AG04450 (cell line): ENCODE data around the gene CHST11. TPM values are rescaled to one million over a fixed set of nuclear protein-coding genes. Genes with fewer than 3 reads are reported as not detected.

Experiments used
- CTCF ChIA-PET: fragments of 300-600, 350-600 bp; formaldehyde crosslinking; extraction: SDS; loops from one replicate; lab custom pipeline; 2022; ENCODE audit warnings: antibody characterized with exemption, inconsistent platforms; lab: Charles Lee
- POLR2A ChIA-PET: fragments of 350-600 bp; formaldehyde crosslinking; extraction: SDS; loops from one replicate; lab custom pipeline; 2021; ENCODE audit warnings: antibody characterized with exemption, inconsistent platforms; lab: Yijun Ruan, JAX
- DNase-seq: peaks from one replicate; pipeline ENCODE4 v3.0.0-alpha.2; 2011; ENCODE audit warnings: low read depth, low spot score
- H3K27ac ChIP-seq: one replicate; pipeline ENCODE4 v1.5.1; 2012; ENCODE audit warnings: low read depth, low read length, control low read depth
- H3K27me3 ChIP-seq: one replicate; pipeline ENCODE4 v1.6.0; 2012; ENCODE audit warnings: low read length; ENCODE audit not compliant: control insufficient read depth, insufficient read depth
- H3K4me3 ChIP-seq: 2 replicates; pipeline ENCODE4 v1.5.1; 2011; ENCODE audit warnings: mild to moderate bottlenecking, low read depth, low read length, control low read depth
- H3K9me3 ChIP-seq: 2 replicates; pipeline ENCODE4 v1.5.1; 2012; ENCODE audit warnings: low read length; ENCODE audit not compliant: control insufficient read depth, insufficient read depth
- CTCF ChIP-seq: IDR thresholded peaks from 2 replicates; pipeline ENCODE4 v1.5.1; 2011; ENCODE audit warnings: low read depth, low read length, control low read depth, inconsistent platforms
- polyA plus RNA-seq: library from polyadenylated mRNA; depleted of rRNA; stranded (reverse); fragments of >200 nt; gene quantifications from 2 replicates; pipeline ENCODE4 v1.2.3, GENCODE V29; 2011

Gene CHST11
- polyA plus RNA-seq, 1 experiment, result 2.7 TPM

GRCh38 chr12:104490186-104490585 is 33.4 kb downstream of the CHST11 start:
- CTCF ChIA-PET, result no interaction called here
- Histone ChIP-seq H3K27ac (no peak overlapping the region), H3K9me3 (no peaks in the 10 kb centered on the region), H3K4me3 (no peak overlapping the region), H3K27me3 (no peaks in the 10 kb centered on the region)
- POLR2A ChIA-PET, result interaction anchor here (0.6 kb wide), 1 partner anchor 153 kb away, joined by 4 read pairs; no protein-coding TSS in a partner anchor
- no peak for TF ChIP-seq CTCF
- no peak for DNase-seq

- Histone ChIP-seq H3K9me3 (no peaks in the 10 kb centered on the region), H3K27ac (no peak overlapping the region), H3K27me3 (no peaks in the 10 kb centered on the region), H3K4me3 (no peak overlapping the region)
- TF ChIP-seq CTCF, result no peak
- CTCF ChIA-PET, result no interaction called here
- DNase-seq, result no peak
- POLR2A ChIA-PET, result no interaction called here
Measured at GRCh38 chr12:104490850-104491249, 34.1 kb downstream of the CHST11 start.

- no peaks in the 10 kb centered on the region for H3K27me3 ChIP-seq
- no peak for DNase-seq
- no peak overlapping the region for H3K27ac ChIP-seq
- no peak for TF ChIP-seq CTCF
- H3K4me3 ChIP-seq, result no peak overlapping the region
- no peaks in the 10 kb centered on the region for H3K9me3 ChIP-seq
- POLR2A ChIA-PET, result no interaction called here
- CTCF ChIA-PET, result no interaction called here
Measured at GRCh38 chr12:104493496-104493895, 36.7 kb downstream of the CHST11 start.

- Histone ChIP-seq H3K27ac (no peak overlapping the region), H3K4me3 (no peak overlapping the region), H3K9me3 (no peaks in the 10 kb centered on the region), H3K27me3 (no peaks in the 10 kb centered on the region)
- no peak for DNase-seq
- TF ChIP-seq CTCF, result no peak
- POLR2A ChIA-PET, result no interaction called here
- CTCF ChIA-PET, result interaction anchor here (0.6 kb wide), 1 partner anchor 37 kb away, joined by 6 read pairs; no protein-coding TSS in a partner anchor
Measured at GRCh38 chr12:104494137-104494792, 37.5 kb downstream of the CHST11 start.

GRCh38 chr12:104494793-104495158 is 38.0 kb downstream of the CHST11 start:
- CTCF ChIA-PET, result no interaction called here

More at GRCh38 chr12:104494793-104495158, 38.0 kb downstream of the CHST11 start:
- Histone ChIP-seq H3K27ac (no peak overlapping the region), H3K4me3 (no peak overlapping the region), H3K9me3 (no peaks in the 10 kb centered on the region), H3K27me3 (no peaks in the 10 kb centered on the region)
- POLR2A ChIA-PET, result no interaction called here
- TF ChIP-seq CTCF, result no peak
- DNase-seq, result no peak
